Lung microvascular endothelial cell (primary cell): ENCODE results near the gene CYP1A1. TPM values are rescaled to one million over a fixed set of nuclear protein-coding genes. Genes with fewer than 3 reads are reported as not detected.
A peak's percentile ranks its signal among the peaks of the same experiment; 100 is the strongest.
"Not testable (repeated sequence)": the region's sequence is repeated elsewhere in the genome, so short reads cannot be mapped to it uniquely, and the experiment has no call there.

Source experiments
- DNase-seq, 2 donors: peaks; one replicate each; pipeline versions ENCODE4 v3.0.0 to v3.0.0-alpha.2; 2010; ENCODE audit warnings: low read depth in 2 of 2
- total RNA-seq: library from RNA; depleted of rRNA; stranded (reverse); fragments of >200 nt; gene quantifications from 2 replicates; pipeline ENCODE4 v1.2.1, GENCODE V29; 2014

Gene CYP1A1
- total RNA-seq, 1 donor from 2014 or later = 115 TPM

GRCh38 chr15:74735305-74735704 lies 10.0 kb upstream of the CYP1A1 start:
- no peak for DNase-seq

- DNase-seq = no peak
These were observed 7.9 kb upstream of the CYP1A1 start for GRCh38 chr15:74733269-74733668.

GRCh38 chr15:74732846-74733245 lies 7.5 kb upstream of the CYP1A1 start:
- no peak for DNase-seq

GRCh38 chr15:74730619-74731316 lies 5.4 kb upstream of the CYP1A1 start:
- peak in 1 of 2 donors; percentile 52 for DNase-seq

- not testable (repeated sequence) for DNase-seq
These were observed 4.0 kb upstream of the CYP1A1 start for GRCh38 chr15:74729372-74729771.

GRCh38 chr15:74728699-74729098 lies 3.4 kb upstream of the CYP1A1 start:
- DNase-seq = not testable (repeated sequence)

GRCh38 chr15:74727727-74728126 lies 2.4 kb upstream of the CYP1A1 start:
- no peak for DNase-seq

- DNase-seq = peak in 1 of 2 donors; percentile 77
These were observed 1.4 kb upstream of the CYP1A1 start for GRCh38 chr15:74726774-74727164.

- peak; percentile 31 to 78 for DNase-seq
These were observed 781 bp upstream of the CYP1A1 start for GRCh38 chr15:74725845-74726773.

- no peak for DNase-seq
These were observed 631 bp downstream of the CYP1A1 start for GRCh38 chr15:74724570-74725224.

GRCh38 chr15:74723754-74724334 lies 1.5 kb downstream of the CYP1A1 start:
- peak; percentile 51 to 83 for DNase-seq

GRCh38 chr15:74723187-74723586 lies 2.1 kb downstream of the CYP1A1 start:
- DNase-seq = no peak

GRCh38 chr15:74722591-74722990 lies 2.7 kb downstream of the CYP1A1 start:
- DNase-seq = no peak

- no peak for DNase-seq
These were observed 8.7 kb downstream of the CYP1A1 start for GRCh38 chr15:74716651-74717050.

GRCh38 chr15:74712311-74712710 lies 13.0 kb downstream of the CYP1A1 start:
- no peak for DNase-seq

- DNase-seq = no peak
These were observed 14.8 kb downstream of the CYP1A1 start for GRCh38 chr15:74710319-74711094.

- DNase-seq = no peak
These were observed 15.4 kb downstream of the CYP1A1 start for GRCh38 chr15:74709892-74710291.

- DNase-seq = no peak
These were observed 16.3 kb downstream of the CYP1A1 start for GRCh38 chr15:74709011-74709410.

GRCh38 chr15:74696808-74697207 lies 28.5 kb downstream of the CYP1A1 start:
- DNase-seq = no peak

GRCh38 chr15:74696398-74696729 lies 29.0 kb downstream of the CYP1A1 start:
- DNase-seq = no peak
